Gastrocnemius medialis (tissue), 4 donors: Measurements from ENCODE around the gene ATMIN. TPM values are rescaled to one million over a fixed set of nuclear protein-coding genes. Genes with fewer than 3 reads are reported as not detected.

Experiments
- ATAC-seq, 2 donors: fragments of 150-250 bp; one replicate each; pipeline ENCODE4 v1.9.1; 2016
- DNase-seq, 2 donors: peaks; one replicate each; pipeline ENCODE4 v3.0.0-alpha.2; 2019
- H3K27ac ChIP-seq, 4 donors: fragments of 200-600 bp; sonication (generic); 1 replicate in 1 of 4; 2 replicates in 3 of 4; pipeline ENCODE4 v1.5.1; 2016 to 2018; ENCODE audit warnings: mild to moderate bottlenecking in 2 of 4, moderate library complexity in 1 of 4
- H3K27me3 ChIP-seq, 3 donors: fragments of 200-600 bp; sonication (generic) in 2 of 3; 1 replicate in 1 of 3; 2 replicates in 2 of 3; pipeline versions ENCODE4 v1.5.1 to v1.6.0; 2016 to 2019; ENCODE audit warnings: mild to moderate bottlenecking in 1 of 3, moderate library complexity in 1 of 3
- H3K36me3 ChIP-seq, 2 donors: fragments of 200-600 bp; sonication (generic) in 1 of 2; one replicate each; pipeline ENCODE4 v1.5.1; 2017 to 2018
- H3K4me1 ChIP-seq, 2 donors: fragments of 200-600 bp; sonication (generic) in 1 of 2; one replicate each; pipeline ENCODE4 v1.5.1; 2016 to 2017; ENCODE audit warnings: mild to moderate bottlenecking in 2 of 2
- H3K4me3 ChIP-seq, 4 donors: fragments of 200-600 bp; sonication (generic) in 3 of 4; 1 replicate in 1 of 4; 2 replicates in 3 of 4; pipeline ENCODE4 v1.5.1; 2016 to 2019; ENCODE audit warnings: mild to moderate bottlenecking in 2 of 4
- H3K9me3 ChIP-seq, 3 donors: fragments of 200-600 bp; sonication (generic) in 2 of 3; 1 replicate in 1 of 3; 2 replicates in 2 of 3; pipeline ENCODE4 v1.5.1; 2016 to 2019
- POLR2A ChIP-seq, 2 donors: fragments of 450-650 bp; IDR thresholded peaks; one replicate each; pipeline ENCODE4 v1.6.1; 2017; ENCODE audit warnings: antibody characterized with exemption in 2 of 2, mild to moderate bottlenecking in 2 of 2, moderate library complexity in 2 of 2
- in situ Hi-C, 4 donors: fragments of 200-750 bp; cut with MboI; loops; one replicate each; pipeline versions ENCODE4 v1.15.0 to v1.8.0; 2017; ENCODE audit warnings: low sequenced_read_pairs in 4 of 4
- intact Hi-C: fragments of 100-400 bp; cut with DNase I; formaldehyde crosslinking; loops from one replicate; pipeline ENCODE4 v1.15.1; 2023; ENCODE audit warnings: low total_unique reads
- total RNA-seq, 4 donors: library from RNA; depleted of rRNA; stranded (reverse); fragments of >200 nt; gene quantifications; one replicate each; pipeline versions ENCODE4 v1.1.0 to v1.2.3, GENCODE V29; 2016
- TF ChIP-seq, protein P1 (sequence below), 5 experiments: fragments of 450-650 bp in 3 of 5; fragments of 200-600 bp in 2 of 5; sonication (generic) in 2 of 5; IDR thresholded peaks in 4 of 5; conservative IDR thresholded peaks in 1 of 5; 1 replicate in 4 of 5; 2 replicates in 1 of 5; pipeline ENCODE4 v1.5.1; 2016 to 2019; ENCODE audit warnings: antibody characterized with exemption in 5 of 5, mild to moderate bottlenecking in 3 of 5, moderate library complexity in 3 of 5

The ATMIN gene
- total RNA-seq, 4 donors from 2014 or later, result 31.1 to 37.1 (median 35.2) TPM

DNA sequence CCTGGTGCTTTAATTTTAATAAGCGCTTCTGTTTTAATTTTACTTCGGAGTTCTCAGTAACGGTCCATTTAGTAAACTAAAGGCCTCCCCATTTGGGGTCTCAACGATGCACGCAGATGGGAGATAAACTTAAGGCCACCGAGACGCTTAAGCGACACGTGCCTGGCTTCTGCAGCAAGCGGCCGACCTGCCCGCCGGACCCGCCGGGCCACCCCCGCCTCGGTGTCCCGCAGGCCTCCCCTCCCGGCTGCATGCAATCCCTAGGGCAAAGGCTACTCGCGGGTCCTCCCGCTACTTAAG is 60.0 kb downstream of the ATMIN start:
- ATAC-seq (peak; percentile 29 to 35), DNase-seq (no peak)
- peak overlapping the region; percentile 80 to 93 (median 90) for H3K27ac ChIP-seq
- no peaks in the 10 kb centered on the region for H3K36me3 ChIP-seq
- in situ Hi-C loops (loop anchor here in 1 of 4 donors (25.0 kb wide), 1 partner anchor 217 kb away; the partner anchor contains the start of gene GAN), intact Hi-C loops (loop anchor here (2.0 kb wide), 1 partner anchor 219 kb away; the partner anchor contains the start of gene GAN)
- TF ChIP-seq POLR2A (IDR thresholded peaks at IDR 0.05), result no peak
- TF ChIP-seq, protein P1, sequence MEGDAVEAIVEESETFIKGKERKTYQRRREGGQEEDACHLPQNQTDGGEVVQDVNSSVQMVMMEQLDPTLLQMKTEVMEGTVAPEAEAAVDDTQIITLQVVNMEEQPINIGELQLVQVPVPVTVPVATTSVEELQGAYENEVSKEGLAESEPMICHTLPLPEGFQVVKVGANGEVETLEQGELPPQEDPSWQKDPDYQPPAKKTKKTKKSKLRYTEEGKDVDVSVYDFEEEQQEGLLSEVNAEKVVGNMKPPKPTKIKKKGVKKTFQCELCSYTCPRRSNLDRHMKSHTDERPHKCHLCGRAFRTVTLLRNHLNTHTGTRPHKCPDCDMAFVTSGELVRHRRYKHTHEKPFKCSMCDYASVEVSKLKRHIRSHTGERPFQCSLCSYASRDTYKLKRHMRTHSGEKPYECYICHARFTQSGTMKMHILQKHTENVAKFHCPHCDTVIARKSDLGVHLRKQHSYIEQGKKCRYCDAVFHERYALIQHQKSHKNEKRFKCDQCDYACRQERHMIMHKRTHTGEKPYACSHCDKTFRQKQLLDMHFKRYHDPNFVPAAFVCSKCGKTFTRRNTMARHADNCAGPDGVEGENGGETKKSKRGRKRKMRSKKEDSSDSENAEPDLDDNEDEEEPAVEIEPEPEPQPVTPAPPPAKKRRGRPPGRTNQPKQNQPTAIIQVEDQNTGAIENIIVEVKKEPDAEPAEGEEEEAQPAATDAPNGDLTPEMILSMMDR (IDR thresholded peaks at IDR 0.05 in 4 of 5, conservative IDR thresholded peaks at IDR 0.05 in 1 of 5), result no peak
- peaks cover 5 to 7% of the 10 kb centered on the region in 2 donors for H3K4me1 ChIP-seq
- no peaks in the 10 kb centered on the region for H3K27me3 ChIP-seq
- H3K4me3 ChIP-seq, result peak overlapping the region; percentile 71 to 97 (median 86)
- no peaks in the 10 kb centered on the region for H3K9me3 ChIP-seq

DNA sequence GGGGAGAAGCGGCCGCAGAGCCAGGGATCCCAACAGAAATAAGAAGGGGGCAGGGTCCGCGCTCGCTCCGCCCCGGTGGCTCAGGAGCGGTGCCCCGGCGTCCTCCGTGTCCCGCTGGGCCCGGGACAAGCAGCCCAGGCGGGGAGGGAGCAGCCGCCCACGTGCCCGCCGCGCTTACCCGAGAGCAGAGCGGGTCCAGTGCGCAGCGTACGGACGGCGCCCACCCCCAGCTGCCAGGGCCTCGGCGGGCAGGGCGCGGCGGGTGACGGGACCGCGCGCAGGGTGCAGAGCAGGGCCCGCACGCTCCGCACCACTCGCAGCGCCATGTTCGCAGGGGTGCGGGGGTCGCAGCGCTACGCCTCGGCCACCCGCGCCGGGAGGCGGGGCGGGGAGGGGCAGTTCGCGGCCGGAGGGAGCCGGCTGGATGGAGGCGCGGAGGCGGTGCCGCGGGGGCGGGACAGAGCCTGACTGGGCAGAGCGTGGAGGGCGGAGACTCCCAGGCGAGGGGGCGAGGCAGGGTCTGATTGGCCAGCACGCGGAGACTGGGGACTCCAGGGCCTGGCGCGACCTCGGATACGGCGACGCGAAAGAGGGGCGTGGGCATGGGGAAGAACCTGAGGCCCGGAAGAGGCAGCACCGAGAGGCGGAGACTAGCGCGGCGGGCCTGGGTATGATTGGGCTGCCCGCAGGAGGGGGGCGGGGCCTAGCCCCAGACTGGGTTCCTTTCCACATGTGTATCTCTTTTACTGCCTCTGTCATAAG is 60.5 kb downstream of the ATMIN start, which contains the start of gene GCSH:
Gene GCSH, minus strand, starts transcription at position 443 of the 762 bp plus-strand sequence. Its CDS starts 117 bp downstream, at position 326.
- intact Hi-C loops, result loop anchor here (1.0 to 2.0 kb wide), 4 partner anchors 19 to 219 kb away; partner anchors contain the start of genes C16orf46, CMC2 and GAN

GRCh38 chr16:81096715-81097208 is 61.1 kb downstream of the ATMIN start:
- TF ChIP-seq, protein P1 (IDR thresholded peaks at IDR 0.05 in 4 of 5, conservative IDR thresholded peaks at IDR 0.05 in 1 of 5), result no peak
- no peak for TF ChIP-seq POLR2A (IDR thresholded peaks at IDR 0.05)
- intact Hi-C loops, result loop anchor here (1.0 to 2.0 kb wide), 4 partner anchors 19 to 90 kb away; partner anchors contain the start of genes C16orf46 and CMC2
- peak overlapping the region; percentile 26 to 93 (median 60) for H3K4me3 ChIP-seq

More for the DNA sequence above, 60.5 kb downstream of the ATMIN start, which contains the start of gene GCSH:
- no peaks in the 10 kb centered on the region for H3K27me3 ChIP-seq
- in situ Hi-C loops, result loop anchor here in 1 of 4 donors (25.0 kb wide), 1 partner anchor 216 kb away; the partner anchor contains the start of gene GAN
- H3K4me1 ChIP-seq, result peaks cover 5 to 7% of the 10 kb centered on the region in 2 donors
- no peaks in the 10 kb centered on the region for H3K9me3 ChIP-seq
- peak within 1 kb of the TSS; percentile 80 to 93 (median 90) for H3K27ac ChIP-seq
- peak; percentile 99 for DNase-seq
- ATAC-seq, result peak; percentile 95
- no peaks in the 10 kb centered on the region for H3K36me3 ChIP-seq
- peak; percentile 58 to 67 for TF ChIP-seq POLR2A (IDR thresholded peaks at IDR 0.05)
- TF ChIP-seq, protein P1 (IDR thresholded peaks at IDR 0.05 in 4 of 5, conservative IDR thresholded peaks at IDR 0.05 in 1 of 5), result no peak
- peak within 1 kb of the TSS; percentile 71 to 97 (median 86) for H3K4me3 ChIP-seq

More at GRCh38 chr16:81096715-81097208, 61.1 kb downstream of the ATMIN start:
- Histone ChIP-seq H3K4me1 (peaks cover 5 to 7% of the 10 kb centered on the region in 2 donors), H3K9me3 (no peaks in the 10 kb centered on the region), H3K27ac (peak overlapping the region; percentile 62 to 91 (median 86)), H3K36me3 (no peaks in the 10 kb centered on the region), H3K27me3 (no peaks in the 10 kb centered on the region)
- in situ Hi-C loops, result loop anchor here in 1 of 4 donors (25.0 kb wide), 1 partner anchor 216 kb away; the partner anchor contains the start of gene GAN
- DNase-seq, result no peak
- ATAC-seq, result no peak

Other genes with a start within 250 kb of the ATMIN start
- gene CDYL2, start 231.2 kb upstream of the ATMIN start, total RNA-seq, result 1 to 10 TPM in 3 of 4 donors, under 1 TPM in 1; 0.80 to 2.8 (median 1.8) TPM
- 10 to 100 TPM; 78.8 to 89.1 (median 82.7) TPM for gene CMC2, start 29.0 kb upstream of the ATMIN start, total RNA-seq
- 10 to 100 TPM in 1 of 4 donors, 1 to 10 TPM in 3; 5.2 to 10.9 (median 7.5) TPM for gene CENPN, start 28.6 kb upstream of the ATMIN start, total RNA-seq
- under 1 TPM in 1 of 4 donors, not detected in 3; 0.88 TPM for gene C16orf46, start 41.4 kb downstream of the ATMIN start, total RNA-seq
- gene GCSH, start 60.6 kb downstream of the ATMIN start, total RNA-seq, result 10 to 100 TPM; 18.5 to 40.4 (median 30.9) TPM
- not detected for gene BCO1, start 202.8 kb downstream of the ATMIN start, total RNA-seq